ENCODE measurements around the gene UNC13C.

The UNC13C gene

DNA sequence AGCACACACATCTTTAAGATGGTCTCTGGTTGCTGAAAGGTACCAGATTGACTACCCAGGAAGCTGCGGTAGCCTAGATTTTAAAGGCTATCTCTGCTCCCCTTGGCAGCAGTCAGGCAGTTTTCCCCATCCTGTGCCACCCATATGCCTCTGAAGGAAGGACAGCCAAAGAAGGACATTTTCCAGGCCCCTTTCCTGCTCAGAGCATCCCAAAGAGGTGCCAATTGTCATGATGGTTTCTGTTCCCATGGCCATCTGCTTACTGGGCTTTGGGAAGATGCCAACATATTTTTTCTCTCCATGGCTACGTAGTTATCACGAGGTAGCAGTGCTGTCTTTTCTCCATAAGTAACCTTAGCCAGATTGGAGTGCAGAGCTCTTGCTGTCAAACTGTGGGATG is 39.7 kb downstream of the UNC13C start:
- no peak for DNase-seq (ENCODE audit: low read depth in 2 of 2)

DNA sequence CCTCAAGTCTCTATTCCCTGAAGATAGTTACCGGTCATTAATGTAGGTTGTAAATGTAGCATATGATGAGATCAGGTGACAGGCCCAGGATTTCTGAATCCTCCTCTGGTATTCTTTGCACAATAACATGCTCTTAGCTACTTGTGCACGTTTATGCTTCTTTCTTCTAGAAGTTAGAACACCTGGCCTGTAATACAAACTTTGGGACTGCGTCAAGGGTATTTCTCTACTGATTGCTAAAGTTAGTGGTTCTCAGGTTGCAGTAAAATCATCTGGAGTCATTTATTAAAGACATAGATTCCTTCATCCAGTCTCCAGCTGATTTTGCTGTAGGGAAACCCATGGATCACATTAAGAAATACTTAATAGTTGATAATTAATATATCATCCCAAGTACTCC is 48.0 kb downstream of the UNC13C start:
- no peak for DNase-seq (ENCODE audit: low read depth in 2 of 2)

DNA sequence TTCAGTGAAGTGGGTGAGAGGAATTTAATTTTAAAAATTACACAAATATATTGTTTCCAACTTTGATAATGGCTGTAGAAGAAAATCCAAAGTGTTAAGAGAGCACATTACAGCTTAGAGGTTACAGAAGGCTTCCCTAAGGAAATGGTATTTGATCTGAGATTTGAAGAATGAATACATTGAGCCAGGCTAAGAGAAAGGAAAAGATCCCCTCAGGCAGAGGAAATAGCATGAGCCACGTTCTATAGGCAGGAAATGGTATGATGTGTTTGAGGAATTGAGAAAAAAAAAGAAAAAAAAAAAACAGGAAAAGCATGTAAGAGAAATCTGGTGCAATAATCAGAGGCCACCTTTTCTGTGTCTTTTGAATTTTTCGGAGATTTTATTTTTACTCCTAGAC is 48.6 kb downstream of the UNC13C start:
- DNase-seq (ENCODE audit: low read depth in 2 of 2): no peak

DNA sequence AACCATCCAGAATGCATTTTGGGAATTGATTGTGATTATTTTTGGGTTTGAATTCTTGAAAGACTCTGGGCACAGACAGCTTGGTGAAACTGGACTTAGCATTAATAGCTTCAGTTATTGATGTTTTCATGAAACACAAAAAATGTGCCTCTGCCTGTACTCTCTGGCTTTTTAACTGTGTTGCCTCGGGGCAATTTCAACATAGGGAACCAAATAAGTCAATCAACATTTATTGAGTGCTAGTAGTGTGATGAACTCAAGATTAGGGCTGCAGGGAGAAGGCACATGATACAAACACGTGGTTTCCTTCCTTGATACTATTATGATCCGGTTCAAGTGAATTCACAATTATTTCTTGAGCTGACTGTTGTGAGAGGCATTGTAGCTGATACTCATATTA is 50.8 kb downstream of the UNC13C start:
- DNase-seq (ENCODE audit: low read depth in 2 of 2): no peak

DNA sequence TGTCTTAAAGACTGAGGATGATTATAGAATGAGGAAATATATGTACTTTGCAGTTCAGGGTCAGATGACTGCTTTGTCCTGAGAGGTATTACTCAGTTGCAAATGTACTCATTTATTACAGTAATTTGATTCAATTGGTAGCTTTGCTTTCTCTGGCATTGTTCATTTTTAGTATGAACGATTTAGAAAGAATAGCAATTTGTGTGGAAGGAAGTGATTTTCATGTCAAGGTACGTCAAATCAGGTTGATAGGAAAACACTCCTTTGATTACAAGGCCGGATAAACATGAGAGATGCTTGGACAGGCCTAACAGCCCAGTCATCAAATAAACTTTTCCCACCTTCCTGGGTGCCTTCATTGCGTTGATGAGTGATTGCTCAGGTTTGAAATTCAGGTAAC is 53.8 kb downstream of the UNC13C start:
- DNase-seq (ENCODE audit: low read depth in 2 of 2): no peak

DNA sequence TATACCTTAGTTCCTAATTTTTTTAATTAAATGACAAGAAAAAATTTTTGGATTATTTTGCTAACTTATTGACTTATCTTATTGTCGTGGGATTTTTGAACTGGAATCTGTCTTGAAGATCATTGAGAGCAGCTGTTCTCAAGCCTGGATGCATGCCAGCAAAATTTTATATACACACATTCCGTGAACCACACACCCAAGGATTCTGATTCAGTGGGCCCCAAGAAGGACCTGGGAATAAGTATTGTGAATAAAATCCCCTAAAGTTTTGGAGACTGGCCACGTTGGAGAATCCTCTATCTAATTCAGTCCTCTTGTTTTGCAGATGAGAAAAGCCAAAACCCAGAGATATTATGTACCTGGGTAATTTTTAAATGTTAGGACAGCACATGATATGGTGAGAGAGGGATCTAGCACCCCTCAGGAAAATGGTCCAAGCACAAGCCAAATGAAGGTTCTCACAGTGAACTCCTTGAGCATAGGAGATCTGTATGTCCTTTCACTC is 55.2 kb downstream of the UNC13C start:
- DNase-seq (ENCODE audit: low read depth in 2 of 2): no peak

DNA sequence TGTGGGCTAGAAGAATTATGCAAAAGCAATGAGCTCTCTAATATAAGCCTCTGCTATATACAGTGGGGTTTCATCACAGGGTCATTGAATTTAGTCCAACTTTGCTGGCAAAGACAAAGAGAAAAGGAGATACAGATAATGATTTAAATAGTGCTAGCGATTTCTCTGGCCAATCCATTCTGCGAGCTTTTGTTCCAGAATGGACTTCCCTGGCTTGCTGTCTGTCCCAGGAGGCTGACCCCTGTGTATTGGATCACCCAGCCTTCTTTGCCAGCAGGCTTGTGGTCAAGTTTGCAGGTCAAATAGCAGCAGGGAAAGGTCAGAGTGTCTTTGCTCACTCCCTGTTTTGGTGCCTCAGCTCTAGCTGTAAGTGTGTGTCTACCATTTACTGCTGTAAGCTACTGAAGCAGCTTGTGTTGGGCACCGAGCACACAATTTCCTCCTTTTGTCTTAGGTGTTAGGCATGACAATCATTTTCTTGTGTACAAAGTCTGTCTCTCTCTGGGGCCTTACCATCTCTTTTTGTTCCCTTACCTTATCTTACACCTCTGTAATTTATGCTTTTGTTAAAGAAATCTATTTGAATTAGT is 55.7 kb downstream of the UNC13C start:
- DNase-seq (ENCODE audit: low read depth in 2 of 2): no peak

DNA sequence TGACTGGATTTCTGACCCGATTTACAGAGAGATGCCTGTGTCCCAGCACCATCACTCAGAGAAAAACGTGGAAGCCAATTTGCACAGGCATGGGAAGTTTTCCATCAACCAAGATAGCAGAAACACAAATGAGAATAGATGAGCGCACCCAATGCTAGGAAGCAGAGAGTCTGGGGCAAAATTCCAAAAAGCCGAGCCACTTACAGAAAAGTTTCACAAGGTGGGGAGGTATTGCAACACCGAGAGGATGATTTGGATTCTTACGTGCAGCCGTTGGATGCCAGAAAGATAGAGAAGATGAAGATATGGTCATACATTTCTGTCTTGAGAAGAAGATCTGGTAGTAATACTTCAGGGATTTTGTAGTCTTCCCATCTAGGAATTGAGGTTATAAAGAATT is 57.4 kb downstream of the UNC13C start:
- DNase-seq (ENCODE audit: low read depth in 2 of 2): no peak

DNA sequence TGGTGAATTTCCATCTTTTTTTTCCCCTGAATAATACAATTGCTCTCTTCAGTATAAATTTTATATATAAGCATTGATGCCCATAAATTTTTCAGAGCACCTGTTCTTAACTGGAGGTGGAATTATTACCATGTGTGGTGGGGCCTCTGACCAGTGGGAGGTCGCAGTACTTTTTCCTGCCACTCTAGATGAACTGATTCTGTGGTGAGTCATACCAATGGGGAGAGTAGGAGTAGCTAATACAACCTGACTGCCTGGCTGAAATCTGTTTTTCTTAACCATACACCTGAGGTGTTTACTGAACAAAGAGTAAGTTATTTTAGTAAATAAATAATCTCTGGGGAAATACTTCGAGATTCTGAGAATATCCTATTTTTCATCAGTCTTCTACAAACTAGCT is 67.2 kb downstream of the UNC13C start:
- DNase-seq (ENCODE audit: low read depth in 2 of 2): no peak

DNA sequence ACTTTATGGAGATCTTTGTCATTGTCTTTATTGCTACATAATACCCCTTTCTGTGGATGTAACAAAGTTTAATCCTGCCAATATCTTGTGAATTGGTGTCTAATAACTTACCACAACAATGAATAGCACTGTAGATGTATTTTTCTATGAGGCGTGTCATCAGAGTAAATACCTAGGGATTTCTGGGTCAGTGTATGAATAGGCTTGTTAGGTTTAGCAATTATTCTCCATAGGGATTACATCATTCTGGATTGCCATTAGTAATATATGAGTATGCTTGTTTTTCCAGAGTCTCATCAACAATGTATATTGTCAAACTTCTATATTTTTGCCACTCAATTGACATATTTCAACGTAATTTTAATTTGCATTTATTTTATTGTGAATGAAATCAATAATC is 67.9 kb downstream of the UNC13C start:
- no peak for DNase-seq (ENCODE audit: low read depth in 2 of 2)

DNA sequence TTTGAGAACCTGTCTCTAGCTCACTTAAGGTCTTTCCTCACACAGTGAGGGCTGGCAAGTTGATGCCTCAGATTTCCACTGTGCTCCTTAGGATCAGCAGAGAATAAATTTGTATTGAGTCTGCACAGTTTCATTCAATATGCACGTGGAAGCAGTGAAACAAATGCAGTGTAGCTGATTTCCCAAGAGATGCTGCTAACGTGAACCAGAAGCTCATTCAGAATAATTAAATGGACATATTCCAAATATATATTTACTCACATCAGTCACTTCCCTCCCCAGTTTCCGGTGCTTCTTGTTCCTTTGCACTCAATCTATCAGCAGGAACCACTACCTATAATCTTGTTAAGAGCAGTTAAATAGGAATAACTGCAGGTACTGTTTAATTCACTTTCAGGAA is 86.1 kb downstream of the UNC13C start:
- no peak for DNase-seq (ENCODE audit: low read depth in 2 of 2)

DNA sequence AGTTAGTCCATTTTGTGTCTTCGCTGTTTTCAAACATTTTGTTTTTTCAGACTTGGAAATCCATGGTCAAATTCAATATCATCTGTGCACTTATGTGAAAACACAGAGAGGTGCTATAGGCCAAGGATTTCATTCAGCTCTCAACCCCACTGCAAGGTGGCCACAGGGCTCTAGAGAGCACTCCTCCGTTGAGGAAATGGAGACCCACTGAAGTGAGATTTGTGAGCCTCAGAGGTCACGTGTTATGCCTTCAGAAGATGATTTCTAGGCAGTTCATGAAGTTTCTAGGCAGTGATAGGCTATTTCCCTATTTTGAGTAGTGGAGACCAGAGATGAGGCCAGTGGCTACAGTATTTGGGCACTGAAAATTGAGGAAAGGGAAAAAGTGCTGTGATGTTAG is 88.2 kb downstream of the UNC13C start:
- DNase-seq (ENCODE audit: low read depth in 2 of 2): no peak

DNA sequence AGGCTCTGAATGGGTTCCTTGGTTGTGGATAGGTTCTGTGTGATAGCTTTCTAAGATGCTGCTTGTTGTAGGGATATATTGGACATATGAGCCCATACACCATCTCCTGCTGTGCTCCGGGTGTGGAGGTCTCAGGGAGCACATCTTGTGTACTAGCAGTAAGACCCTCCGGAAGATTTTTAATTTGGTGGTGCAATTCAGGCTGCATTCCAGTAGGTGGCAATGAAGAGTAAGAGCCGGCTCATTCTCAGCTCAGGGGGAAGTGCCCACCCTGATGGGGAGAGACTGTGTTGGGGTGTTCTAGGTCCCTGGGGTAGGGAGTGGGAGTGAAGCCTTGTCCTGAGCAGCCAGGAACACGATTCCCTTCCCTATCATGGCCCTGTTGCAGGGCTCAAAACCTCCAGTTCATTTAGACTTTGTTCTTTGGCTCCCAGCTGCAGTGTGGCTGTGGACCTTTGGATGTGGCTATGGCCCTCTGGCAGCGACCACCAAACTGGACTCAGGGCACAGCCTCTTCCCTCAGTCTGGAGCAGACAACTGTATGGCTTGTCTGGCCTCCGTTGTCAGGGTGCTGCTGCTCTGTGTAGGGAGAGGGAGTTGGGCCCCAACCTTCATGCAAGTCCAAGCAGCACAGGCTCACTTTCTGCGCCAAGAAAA is 104.7 kb downstream of the UNC13C start:
- no peak for DNase-seq (ENCODE audit: low read depth in 2 of 2)

DNA sequence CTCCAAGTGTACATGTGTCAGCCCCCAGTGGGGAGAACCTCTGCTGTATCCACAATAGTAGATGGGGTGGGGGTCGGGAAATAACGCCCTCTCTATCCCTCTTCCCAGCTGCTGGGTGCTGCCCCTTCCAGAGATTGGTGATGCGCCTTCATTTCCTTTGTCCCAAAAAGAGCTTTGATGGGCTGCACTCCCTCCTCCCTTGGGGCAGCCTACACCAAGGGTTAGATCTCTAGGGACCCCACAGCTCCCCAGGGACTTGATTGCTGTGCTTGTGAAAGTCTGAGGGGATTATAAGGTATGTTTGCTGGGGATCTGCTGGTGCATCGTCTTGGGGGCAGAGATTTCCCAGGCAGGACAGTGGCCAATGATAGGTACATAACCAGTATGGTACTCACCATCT is 105.3 kb downstream of the UNC13C start:
- no peak for DNase-seq (ENCODE audit: low read depth in 2 of 2)

DNA sequence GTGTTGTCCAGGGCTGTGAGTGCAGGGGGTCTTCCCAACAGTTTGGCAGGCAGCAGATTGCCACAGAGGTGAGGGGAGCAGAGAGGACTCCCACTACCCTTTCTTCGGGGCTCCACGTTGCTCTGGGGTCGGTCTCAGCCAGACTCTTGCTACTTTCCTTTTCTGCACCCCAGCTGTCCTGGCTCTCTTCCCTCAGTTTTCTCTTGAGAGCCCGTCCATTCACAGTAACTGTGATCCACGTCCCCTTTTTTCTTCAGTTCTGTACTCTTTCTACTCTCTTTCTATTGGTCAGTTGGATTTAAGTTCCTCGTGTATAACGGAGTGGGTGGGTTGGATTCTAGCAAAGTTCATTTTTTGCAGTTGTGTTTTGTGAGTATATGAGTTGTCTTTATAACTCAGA is 105.8 kb downstream of the UNC13C start:
- DNase-seq (ENCODE audit: low read depth in 2 of 2): no peak

DNA sequence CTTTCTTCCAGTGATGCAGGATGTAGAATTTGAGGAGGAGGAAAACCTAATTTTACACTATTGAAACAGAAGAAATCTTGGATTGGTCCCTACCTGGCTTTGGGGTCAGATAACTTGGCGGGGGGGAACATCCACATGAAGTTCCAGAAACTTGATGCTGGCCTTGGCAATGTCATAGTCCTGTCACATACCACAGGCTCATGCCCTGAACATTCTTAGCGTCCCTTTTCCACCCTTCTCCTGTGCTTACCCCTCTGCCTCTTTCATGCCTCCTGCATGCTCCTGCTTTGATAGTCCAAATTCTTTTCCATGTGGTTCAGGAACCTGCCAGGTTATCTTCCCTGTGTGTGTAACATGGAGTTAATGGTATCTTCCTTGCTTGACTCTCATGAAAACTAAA is 110.6 kb downstream of the UNC13C start:
- DNase-seq (ENCODE audit: low read depth in 2 of 2): no peak

DNA sequence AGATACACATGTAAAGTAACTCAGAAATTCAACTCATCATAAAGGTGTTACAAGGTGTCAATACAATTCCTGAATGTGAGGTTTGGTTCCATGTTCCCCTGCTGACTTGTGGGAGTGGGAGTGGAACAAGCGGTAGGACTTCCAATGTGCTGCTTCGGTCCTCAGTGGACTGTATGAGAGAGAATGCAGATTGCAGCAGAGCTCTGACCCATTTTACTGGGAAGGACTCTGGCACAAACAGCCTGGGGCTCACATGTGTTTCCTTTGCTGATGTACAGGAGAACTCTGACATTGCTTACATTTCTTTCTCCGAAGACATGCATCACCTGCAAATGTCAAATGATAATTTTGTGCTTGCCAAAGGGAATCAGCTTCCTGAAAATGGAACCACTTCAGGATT is 111.5 kb downstream of the UNC13C start:
- DNase-seq (ENCODE audit: low read depth in 2 of 2): no peak

DNA sequence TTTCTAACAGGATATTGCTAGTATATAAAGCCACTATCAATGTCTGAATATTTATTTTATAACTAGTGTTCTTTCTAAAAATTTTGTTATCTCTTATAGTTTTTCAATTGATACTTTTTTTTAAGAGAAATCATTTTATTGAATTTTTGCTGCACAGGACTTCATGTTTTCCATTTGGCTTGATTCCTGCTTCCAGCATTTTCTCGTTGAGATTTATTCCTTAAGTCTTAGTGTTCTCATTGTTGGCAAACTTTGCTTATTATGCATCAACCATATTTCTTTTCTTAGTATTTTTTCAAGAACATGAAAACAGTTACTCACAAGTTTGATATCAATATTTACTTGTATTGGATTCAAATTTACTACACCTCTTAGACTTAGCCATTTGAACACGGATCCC is 113.4 kb downstream of the UNC13C start:
- no peak for DNase-seq (ENCODE audit: low read depth in 2 of 2)

DNA sequence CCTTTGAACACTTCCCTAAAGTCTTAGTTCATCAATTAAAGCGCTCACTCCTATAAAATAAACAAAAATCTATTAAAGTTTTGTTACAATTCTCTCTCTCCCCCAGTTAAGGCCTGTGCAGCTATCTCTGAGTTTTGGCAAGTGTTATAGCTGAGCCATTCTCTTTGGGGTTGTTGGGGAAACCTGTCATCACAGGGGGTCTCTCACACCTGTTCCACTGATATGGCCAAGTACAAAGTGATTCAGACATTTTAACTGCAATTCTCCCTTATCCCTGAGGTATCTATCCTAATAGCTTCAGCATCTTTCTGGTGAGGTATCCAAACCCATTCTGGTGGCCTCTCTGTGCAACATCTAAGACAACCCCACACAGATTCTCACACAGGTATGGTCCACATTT is 116.4 kb downstream of the UNC13C start:
- no peak for DNase-seq (ENCODE audit: low read depth in 2 of 2)

DNA sequence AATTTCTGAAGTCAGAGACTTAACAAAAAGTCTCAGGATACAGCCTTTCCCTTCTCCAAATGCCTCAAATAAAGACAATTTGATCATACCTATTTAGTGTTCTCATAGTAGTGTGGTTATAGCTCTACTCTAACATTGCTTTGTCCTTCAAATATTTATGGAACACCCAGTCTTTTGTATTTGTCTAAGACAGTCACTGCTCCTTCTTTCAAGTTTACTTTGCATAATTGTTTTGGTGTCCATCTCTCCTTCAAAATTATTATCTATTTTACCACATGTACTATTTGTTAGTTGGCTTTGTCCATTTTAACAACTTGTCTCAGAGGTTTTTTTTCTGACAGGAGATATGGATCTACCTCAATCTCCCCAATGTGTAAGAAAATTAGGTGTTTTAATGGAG is 118.8 kb downstream of the UNC13C start:
- DNase-seq (ENCODE audit: low read depth in 2 of 2): no peak

DNA sequence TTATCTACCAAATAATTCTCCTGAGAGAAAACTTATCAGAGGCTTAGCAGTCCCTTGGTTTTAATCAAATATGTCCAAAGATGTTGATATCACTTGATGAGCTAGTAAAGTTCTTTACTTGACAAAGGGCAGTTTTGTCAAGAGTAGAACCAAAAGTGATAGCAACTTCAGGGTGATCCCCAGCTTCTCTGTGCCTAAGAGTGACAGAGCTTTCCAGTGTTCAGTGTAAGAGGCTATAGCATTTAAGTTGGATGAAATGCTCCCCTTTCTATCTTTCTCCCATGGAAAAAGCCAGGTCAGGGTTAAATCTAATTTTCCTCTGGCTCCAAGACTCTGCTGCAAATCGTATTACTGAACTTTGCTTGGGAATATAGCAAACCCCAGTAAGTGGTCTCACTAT is 120.8 kb downstream of the UNC13C start:
- DNase-seq (ENCODE audit: low read depth in 2 of 2): no peak

DNA sequence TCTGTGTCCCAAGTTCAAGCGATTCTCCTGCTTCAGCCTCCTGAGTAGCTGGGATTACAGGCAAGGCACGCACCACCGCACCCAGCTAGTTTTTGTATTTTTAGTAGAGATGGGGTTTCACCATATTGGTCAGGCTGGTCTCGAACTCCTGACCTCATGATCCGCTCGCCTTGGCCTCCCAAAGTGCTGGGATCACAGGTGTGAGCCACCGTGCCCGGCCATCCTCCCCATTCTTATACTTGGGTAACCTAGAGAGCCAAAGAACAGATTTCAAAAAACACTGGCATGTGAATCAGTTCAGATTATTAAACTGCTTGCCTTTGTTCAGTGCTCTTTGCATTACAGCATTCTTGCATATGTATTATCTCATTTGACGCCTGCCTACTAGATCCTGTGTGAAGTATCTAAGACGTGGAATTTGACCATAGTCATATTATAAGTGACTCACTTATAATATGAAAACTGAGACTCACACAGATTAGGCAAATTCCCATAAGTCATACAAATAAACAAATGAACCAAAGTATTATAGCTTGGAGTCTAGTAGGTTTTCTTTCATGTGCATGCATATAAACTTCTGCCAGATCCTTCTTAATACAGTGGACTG is 123.5 kb downstream of the UNC13C start:
- DNase-seq (ENCODE audit: low read depth in 2 of 2): no peak

DNA sequence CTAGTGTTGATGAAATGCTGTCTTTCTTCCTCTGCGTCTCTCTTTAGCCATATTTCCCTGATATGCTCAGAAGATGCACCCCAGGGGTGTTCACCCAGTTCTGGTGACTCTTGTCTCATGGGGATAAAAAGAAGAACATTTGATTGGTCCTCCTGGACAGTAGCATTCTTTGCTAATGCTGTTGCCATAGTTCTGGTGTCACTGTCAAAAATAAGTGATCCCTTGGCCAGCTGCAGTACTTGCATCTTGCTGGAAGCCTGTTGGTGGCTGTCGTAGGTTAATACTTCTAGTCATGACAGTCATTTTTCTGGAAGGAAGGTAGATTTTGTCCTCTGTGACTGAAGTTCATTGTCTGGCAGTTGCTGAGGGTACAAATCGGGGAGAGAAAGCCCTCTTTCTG is 124.5 kb downstream of the UNC13C start:
- no peak for DNase-seq (ENCODE audit: low read depth in 2 of 2)

DNA sequence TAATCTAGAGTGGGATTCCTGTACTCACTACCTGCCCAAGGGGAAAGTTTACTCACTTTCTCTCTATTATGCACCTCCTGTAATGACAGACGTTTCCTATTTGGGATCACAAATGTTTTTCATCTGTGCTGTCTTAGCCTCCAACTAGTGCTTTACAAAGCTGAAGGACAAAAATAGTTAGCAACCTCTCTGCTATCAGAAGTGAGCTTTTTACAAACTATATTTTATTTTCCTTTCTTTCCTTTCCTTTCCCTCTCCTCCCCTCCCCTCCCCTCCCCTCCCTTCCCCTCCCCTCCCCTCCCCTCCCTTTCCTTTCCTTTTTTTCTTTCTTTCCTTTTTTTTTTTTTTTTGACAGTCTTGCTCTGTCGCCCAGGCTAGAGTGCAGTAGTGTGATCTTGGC is 130.8 kb downstream of the UNC13C start:
- DNase-seq (ENCODE audit: low read depth in 2 of 2): no peak
